ENCODE data around the gene RNF130.

GRCh38 chr5:180097926-180098325, 26.4 kb upstream of the RNF130 start:
- TF ChIP-seq GATA2 (IDR thresholded peaks at IDR 0.05; ENCODE audit: low read depth, low read length) (no peak), GATA3 (IDR thresholded peaks at IDR 0.05; ENCODE audit: low read depth, low read length) (no peak)

All from SH-SY5Y (cell line).